Neural cell (in vitro differentiated cells): Measurements from ENCODE around the gene P2RY6. TPM values are rescaled to one million over a fixed set of nuclear protein-coding genes. Genes with fewer than 3 reads are reported as not detected.

Experiments used
- H2AFZ ChIP-seq: fragments of 200-600, 300-800 bp; sonication (generic), shearing (Covaris generic); 2 replicates; pipeline ENCODE4 v1.6.0; 2014; ENCODE audit warnings: low read depth, mild to moderate bottlenecking, antibody characterized with exemption, low read length, moderate library complexity
- H3F3A ChIP-seq: fragments of 200-600 bp; shearing (Covaris generic); 2 replicates; pipeline ENCODE4 v1.6.1; 2016; ENCODE audit warnings: mild to moderate bottlenecking, moderate library complexity, mixed read lengths, antibody characterized with exemption, low read length; ENCODE audit not compliant: insufficient read depth, poor library complexity, severe bottlenecking
- H3K27ac ChIP-seq: fragments of 200-600, 300-800 bp; sonication (generic), shearing (Covaris generic); 2 replicates; pipeline ENCODE4 v1.5.1; 2014; ENCODE audit warnings: mild to moderate bottlenecking, low read length, moderate library complexity
- H3K27me3 ChIP-seq: fragments of 300-800, 200-600 bp; sonication (generic), shearing (Covaris generic); 2 replicates; pipeline ENCODE4 v1.6.0; 2014; ENCODE audit warnings: mild to moderate bottlenecking, low read depth, low read length, moderate library complexity; ENCODE audit not compliant: insufficient read depth
- H3K36me3 ChIP-seq: fragments of 300-800, 200-600 bp; sonication (generic), shearing (Covaris generic); 2 replicates; pipeline ENCODE4 v1.5.1; 2014; ENCODE audit warnings: mild to moderate bottlenecking, antibody characterized with exemption, low read length, moderate library complexity; ENCODE audit not compliant: insufficient read depth
- H3K4me2 ChIP-seq: fragments of 300-800, 200-600 bp; sonication (generic), shearing (Covaris generic); 2 replicates; pipeline ENCODE4 v1.6.0; 2014; ENCODE audit warnings: mild to moderate bottlenecking, low read length
- H3K4me3 ChIP-seq: fragments of 300-800, 200-600 bp; sonication (generic), shearing (Covaris generic); 2 replicates; pipeline ENCODE4 v1.5.1; 2014; ENCODE audit warnings: mild to moderate bottlenecking, low read length, moderate library complexity
- H3K79me2 ChIP-seq: fragments of 200-600 bp; shearing (Covaris generic); replicated peaks from 2 replicates; pipeline ENCODE4 v1.6.0; 2014; ENCODE audit warnings: mild to moderate bottlenecking, low read length, moderate library complexity; ENCODE audit not compliant: insufficient read depth
- H3K9ac ChIP-seq: fragments of 300-800, 200-600 bp; sonication (generic), shearing (Covaris generic); 2 replicates; pipeline ENCODE4 v1.6.1; 2016; ENCODE audit warnings: mild to moderate bottlenecking, low read length, mixed read lengths
- H3K9me2 ChIP-seq: fragments of 200-600 bp; shearing (Covaris generic); 2 replicates; pipeline ENCODE4 v1.6.1; 2016; ENCODE audit warnings: mild to moderate bottlenecking, low read length, mixed read lengths; ENCODE audit not compliant: insufficient read depth
- H3K9me3 ChIP-seq: fragments of 200-600, 300-800 bp; sonication (generic), shearing (Covaris generic); 2 replicates; pipeline ENCODE4 v1.6.1; 2016; ENCODE audit warnings: mild to moderate bottlenecking, mixed run types, low read length, moderate library complexity, mixed read lengths
- H4K20me1 ChIP-seq: fragments of 200-600 bp; shearing (Covaris generic); 2 replicates; pipeline ENCODE4 v1.6.1; 2016; ENCODE audit warnings: mild to moderate bottlenecking, mixed run types; ENCODE audit not compliant: insufficient read depth
- EP300 ChIP-seq: fragments of 450-650 bp; conservative IDR thresholded peaks from 2 replicates; pipeline ENCODE4 v1.6.1; 2014; ENCODE audit warnings: antibody characterized with exemption, mild to moderate bottlenecking, moderate library complexity; ENCODE audit not compliant: poor library complexity, severe bottlenecking
- EZH2 ChIP-seq: fragments of 200-600, 300-800 bp; shearing (Covaris generic), sonication (generic); IDR thresholded peaks from 2 replicates; pipeline ENCODE4 v1.6.1; 2014; ENCODE audit warnings: antibody characterized with exemption, low read length, borderline replicate concordance, mild to moderate bottlenecking; ENCODE audit not compliant: insufficient read depth, poor library complexity, severe bottlenecking
- MXI1 ChIP-seq: fragments of 450-650 bp; conservative IDR thresholded peaks from 2 replicates; pipeline ENCODE4 v1.6.1; 2014; ENCODE audit warnings: antibody characterized with exemption, mild to moderate bottlenecking; ENCODE audit not compliant: poor library complexity, severe bottlenecking
- POLR2AphosphoS5 ChIP-seq: IDR thresholded peaks from 2 replicates; pipeline ENCODE4 v1.6.1; 2012
- RAD21 ChIP-seq: fragments of 450-650 bp; conservative IDR thresholded peaks from 2 replicates; pipeline ENCODE4 v1.6.1; 2014; ENCODE audit warnings: antibody characterized with exemption, mild to moderate bottlenecking, moderate library complexity
- SMC3 ChIP-seq: fragments of 450-650 bp; conservative IDR thresholded peaks from 2 replicates; pipeline ENCODE4 v1.6.1; 2014; ENCODE audit warnings: antibody characterized with exemption, mild to moderate bottlenecking, moderate library complexity; ENCODE audit not compliant: poor library complexity
- TAF1 ChIP-seq: IDR thresholded peaks from 2 replicates; pipeline ENCODE4 v1.6.1; 2012; ENCODE audit warnings: low read depth
- polyA plus RNA-seq: library from polyadenylated mRNA; depleted of rRNA; stranded (reverse); fragments of >200 nt; gene quantifications from 2 replicates; pipeline ENCODE4 v1.2.3, GENCODE V29; 2014
- TF ChIP-seq, protein P1 (sequence below): fragments of 450-650 bp; IDR thresholded peaks from 2 replicates; pipeline ENCODE4 v1.5.1; 2014; ENCODE audit warnings: antibody characterized with exemption, mild to moderate bottlenecking, moderate library complexity; ENCODE audit not compliant: poor library complexity, severe bottlenecking
- TF ChIP-seq, protein P2 (sequence below): IDR thresholded peaks from 2 replicates; pipeline ENCODE4 v1.6.1; 2012; ENCODE audit warnings: borderline replicate concordance

P2RY6 gene
- polyA plus RNA-seq, 1 donor from 2014 or later: not detected

DNA sequence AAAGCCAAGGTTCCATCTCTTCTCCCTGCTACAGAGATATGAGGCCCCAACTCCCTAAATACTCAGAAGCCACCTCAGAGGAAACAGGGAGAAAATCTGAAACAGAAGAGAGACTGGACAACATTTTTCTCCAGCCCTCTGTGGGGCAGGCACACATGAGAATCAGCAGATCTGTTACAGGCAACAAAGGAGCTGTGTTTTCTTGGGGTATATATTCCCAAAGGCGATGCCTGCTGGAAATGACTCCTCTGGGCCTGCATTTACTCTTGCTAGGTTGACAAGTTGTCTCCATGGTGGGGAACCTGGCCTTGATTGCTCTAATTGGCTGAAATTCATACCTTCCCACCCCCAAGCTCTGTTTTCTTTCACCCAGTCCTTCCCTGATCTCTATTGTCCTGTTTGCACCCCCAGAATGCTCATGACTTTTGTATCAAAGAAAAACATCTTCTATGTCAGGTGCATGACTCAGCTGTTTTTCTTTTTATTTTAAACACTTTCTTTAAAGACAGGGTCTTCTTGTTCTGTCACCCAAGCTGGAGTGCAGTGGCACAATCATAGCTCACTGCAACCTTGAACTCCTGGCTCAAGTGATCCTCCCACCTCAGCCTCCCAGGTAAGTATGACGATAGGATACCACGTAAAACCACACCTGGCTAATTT is 23.5 kb upstream of the P2RY6 start:
- Histone ChIP-seq H3K79me2 (no peaks in the 10 kb centered on the region), H3K27ac (no peak overlapping the region), H3K4me2 (no peak overlapping the region), H2AFZ (no peak overlapping the region), H3K36me3 (no peaks in the 10 kb centered on the region), H3F3A (no peaks in the 10 kb centered on the region), H3K4me3 (no peak overlapping the region), H4K20me1 (no peaks in the 10 kb centered on the region), H3K9me3 (no peaks in the 10 kb centered on the region), H3K9ac (no peak overlapping the region), H3K27me3 (no peaks in the 10 kb centered on the region), H3K9me2 (no peaks in the 10 kb centered on the region)
- no peak for TF ChIP-seq POLR2AphosphoS5
- no peak for TF ChIP-seq TAF1
- no peak for TF ChIP-seq SMC3
- no peak for TF ChIP-seq RAD21
- TF ChIP-seq, protein P1, sequence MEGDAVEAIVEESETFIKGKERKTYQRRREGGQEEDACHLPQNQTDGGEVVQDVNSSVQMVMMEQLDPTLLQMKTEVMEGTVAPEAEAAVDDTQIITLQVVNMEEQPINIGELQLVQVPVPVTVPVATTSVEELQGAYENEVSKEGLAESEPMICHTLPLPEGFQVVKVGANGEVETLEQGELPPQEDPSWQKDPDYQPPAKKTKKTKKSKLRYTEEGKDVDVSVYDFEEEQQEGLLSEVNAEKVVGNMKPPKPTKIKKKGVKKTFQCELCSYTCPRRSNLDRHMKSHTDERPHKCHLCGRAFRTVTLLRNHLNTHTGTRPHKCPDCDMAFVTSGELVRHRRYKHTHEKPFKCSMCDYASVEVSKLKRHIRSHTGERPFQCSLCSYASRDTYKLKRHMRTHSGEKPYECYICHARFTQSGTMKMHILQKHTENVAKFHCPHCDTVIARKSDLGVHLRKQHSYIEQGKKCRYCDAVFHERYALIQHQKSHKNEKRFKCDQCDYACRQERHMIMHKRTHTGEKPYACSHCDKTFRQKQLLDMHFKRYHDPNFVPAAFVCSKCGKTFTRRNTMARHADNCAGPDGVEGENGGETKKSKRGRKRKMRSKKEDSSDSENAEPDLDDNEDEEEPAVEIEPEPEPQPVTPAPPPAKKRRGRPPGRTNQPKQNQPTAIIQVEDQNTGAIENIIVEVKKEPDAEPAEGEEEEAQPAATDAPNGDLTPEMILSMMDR: no peak
- no peak for TF ChIP-seq EZH2
- TF ChIP-seq MXI1: no peak
- no peak for TF ChIP-seq EP300
- TF ChIP-seq, protein P2, sequence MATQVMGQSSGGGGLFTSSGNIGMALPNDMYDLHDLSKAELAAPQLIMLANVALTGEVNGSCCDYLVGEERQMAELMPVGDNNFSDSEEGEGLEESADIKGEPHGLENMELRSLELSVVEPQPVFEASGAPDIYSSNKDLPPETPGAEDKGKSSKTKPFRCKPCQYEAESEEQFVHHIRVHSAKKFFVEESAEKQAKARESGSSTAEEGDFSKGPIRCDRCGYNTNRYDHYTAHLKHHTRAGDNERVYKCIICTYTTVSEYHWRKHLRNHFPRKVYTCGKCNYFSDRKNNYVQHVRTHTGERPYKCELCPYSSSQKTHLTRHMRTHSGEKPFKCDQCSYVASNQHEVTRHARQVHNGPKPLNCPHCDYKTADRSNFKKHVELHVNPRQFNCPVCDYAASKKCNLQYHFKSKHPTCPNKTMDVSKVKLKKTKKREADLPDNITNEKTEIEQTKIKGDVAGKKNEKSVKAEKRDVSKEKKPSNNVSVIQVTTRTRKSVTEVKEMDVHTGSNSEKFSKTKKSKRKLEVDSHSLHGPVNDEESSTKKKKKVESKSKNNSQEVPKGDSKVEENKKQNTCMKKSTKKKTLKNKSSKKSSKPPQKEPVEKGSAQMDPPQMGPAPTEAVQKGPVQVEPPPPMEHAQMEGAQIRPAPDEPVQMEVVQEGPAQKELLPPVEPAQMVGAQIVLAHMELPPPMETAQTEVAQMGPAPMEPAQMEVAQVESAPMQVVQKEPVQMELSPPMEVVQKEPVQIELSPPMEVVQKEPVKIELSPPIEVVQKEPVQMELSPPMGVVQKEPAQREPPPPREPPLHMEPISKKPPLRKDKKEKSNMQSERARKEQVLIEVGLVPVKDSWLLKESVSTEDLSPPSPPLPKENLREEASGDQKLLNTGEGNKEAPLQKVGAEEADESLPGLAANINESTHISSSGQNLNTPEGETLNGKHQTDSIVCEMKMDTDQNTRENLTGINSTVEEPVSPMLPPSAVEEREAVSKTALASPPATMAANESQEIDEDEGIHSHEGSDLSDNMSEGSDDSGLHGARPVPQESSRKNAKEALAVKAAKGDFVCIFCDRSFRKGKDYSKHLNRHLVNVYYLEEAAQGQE: no peak

DNA sequence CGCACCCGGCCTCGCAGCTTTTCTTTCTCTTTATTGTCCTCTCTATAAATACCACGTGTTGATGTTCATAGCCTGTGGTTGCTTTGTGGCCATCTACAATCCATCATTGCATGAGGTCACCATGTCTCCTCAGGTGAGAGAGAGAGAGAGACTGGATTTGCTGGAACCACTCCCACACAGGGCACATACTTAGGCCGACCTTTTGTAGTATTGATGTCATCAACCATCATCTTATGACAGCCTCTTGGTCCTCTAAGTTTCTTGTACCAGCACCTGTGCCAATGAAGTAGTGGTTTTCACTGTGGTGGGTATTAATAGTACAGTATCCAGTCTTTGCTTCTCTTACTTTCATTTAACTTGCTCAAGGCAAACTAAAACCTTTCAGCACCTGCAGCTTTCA is 22.8 kb upstream of the P2RY6 start:
- no peak overlapping the region for H3K27ac ChIP-seq
- H3K4me3 ChIP-seq: no peak overlapping the region
- no peaks in the 10 kb centered on the region for H3K9me3 ChIP-seq
- no peak for TF ChIP-seq EZH2
- no peak overlapping the region for H2AFZ ChIP-seq
- no peaks in the 10 kb centered on the region for H4K20me1 ChIP-seq
- no peaks in the 10 kb centered on the region for H3K27me3 ChIP-seq
- H3K36me3 ChIP-seq: no peaks in the 10 kb centered on the region
- H3K9ac ChIP-seq: no peak overlapping the region
- H3K4me2 ChIP-seq: no peak overlapping the region
- H3K9me2 ChIP-seq: no peaks in the 10 kb centered on the region
- H3K79me2 ChIP-seq: no peaks in the 10 kb centered on the region
- H3F3A ChIP-seq: no peaks in the 10 kb centered on the region
